GM19351 (cell line): ENCODE measurements around the gene KLHL8.

Experiments used
- ATAC-seq: cut with Tn5 transposase; IDR thresholded peaks from one replicate; pipeline ENCODE4 v1.9.1; 2021; ENCODE audit warnings: mild to moderate bottlenecking, moderate library complexity; ENCODE audit not compliant: unreplicated experiment

The KLHL8 gene

GRCh38 chr4:87126056-87126455 lies 94.4 kb downstream of the KLHL8 start:
- no peak for ATAC-seq

DNA sequence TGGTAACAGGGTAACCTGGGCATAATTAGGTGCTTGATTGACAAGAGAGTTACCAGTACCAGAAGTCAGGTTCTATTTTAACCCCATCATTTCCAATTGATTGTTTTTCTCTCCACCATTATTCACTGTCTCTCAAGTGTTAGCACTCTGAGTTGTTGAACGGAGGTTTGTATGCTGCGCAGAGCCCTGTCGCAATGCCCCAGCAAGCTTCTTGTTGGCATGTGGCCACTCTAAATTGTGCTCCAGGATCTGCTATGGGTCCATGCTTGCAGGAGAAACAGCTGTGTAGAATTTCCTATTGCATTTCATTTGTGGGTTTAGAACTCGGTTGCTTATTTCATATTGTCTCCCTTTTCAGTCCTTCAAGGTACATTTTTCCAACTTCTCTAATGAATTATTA lies 98.2 kb downstream of the KLHL8 start:
- no peak for ATAC-seq

DNA sequence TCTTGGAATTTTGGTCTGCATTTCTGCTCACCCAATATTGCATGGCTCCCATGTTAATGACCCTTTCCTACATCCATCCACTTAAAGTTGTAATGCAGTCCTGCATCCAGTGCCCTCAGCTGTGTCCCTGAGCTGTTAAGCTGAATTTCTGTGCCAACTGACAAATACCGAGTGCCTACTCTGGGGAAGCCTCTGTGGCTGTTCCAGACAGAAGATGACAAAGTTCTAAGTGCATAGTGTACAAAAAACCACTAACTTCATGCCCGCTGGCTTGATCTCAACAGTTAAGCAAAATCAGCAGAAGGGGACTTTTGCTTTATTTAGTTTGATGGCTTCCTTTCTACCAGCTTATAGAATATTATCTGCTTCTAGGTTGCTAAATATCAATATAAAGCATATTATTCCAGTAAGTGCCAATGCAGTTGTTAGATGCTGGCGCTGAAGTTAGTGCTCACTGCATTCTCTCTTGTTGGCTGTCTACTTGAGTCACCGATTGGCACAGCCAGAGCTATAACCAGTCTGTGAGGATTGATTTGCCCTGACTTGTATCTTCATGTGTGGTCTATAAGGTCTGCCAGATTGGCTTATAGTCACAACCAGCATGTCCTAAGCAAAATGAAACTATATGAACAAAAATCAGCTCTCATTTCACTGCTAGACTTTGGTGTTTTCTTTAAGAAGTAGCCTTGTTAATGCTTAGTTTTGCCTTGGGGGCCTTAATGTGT lies 98.9 kb downstream of the KLHL8 start:
- no peak for ATAC-seq

- no peak for ATAC-seq
These were observed 99.8 kb downstream of the KLHL8 start for GRCh38 chr4:87120411-87121162.

GRCh38 chr4:87120010-87120409 lies 100.4 kb downstream of the KLHL8 start:
- no peak for ATAC-seq

DNA sequence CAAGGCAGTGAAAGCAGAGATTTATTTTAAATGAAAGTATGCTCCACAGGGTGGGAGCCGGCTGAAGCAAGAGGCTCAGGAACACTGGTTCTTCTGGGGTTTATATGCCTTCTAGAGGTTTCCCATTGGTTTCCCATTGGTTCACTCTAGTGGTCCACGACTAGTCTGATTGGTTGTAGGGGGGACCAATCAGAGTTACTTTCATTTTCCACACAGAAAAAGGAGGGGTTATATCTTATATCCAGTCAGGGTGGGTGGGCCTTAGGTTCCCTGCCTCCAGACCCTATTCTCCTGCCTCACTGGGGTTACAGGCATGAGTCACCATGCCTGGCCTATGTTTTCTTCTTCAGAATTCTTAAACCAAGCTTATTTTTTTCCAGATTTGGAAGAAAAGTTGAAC lies 101.6 kb downstream of the KLHL8 start:
- ATAC-seq, result no peak

DNA sequence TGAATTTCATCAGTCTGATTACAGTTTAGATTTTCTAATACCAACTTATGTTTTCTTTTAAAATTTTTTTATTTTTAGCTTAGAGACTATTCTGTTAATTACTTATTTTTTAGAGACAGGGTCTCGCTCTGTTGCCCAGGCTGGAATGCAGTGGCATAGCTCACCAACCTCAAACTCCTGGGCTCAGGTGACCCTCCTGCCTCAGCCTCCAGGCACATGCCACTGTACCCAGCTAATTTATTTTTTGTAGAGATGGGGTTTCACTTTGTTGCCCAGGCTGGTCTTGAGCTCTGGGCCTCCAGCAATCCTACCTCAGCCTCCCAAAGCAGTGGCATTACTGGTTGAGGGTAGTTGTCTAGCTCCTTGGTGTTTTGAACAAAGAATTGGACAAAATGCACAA lies 102.0 kb downstream of the KLHL8 start:
- no peak for ATAC-seq

DNA sequence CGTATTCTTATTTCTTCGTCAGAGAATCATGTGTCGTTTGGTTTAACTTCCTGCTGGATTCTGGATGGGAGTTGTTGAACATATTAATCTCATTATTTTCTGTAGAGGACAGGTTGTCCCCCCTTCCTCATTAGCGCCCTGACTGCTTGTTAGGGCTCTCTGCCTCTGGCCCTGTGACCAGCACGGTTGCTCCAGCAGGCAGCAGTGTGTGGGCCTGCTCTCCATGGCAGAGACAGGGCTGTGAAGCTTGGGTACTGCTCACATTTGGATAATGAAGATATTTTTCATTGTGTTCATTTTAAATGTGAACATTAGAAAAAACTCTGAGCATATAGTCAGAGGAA lies 102.7 kb downstream of the KLHL8 start:
- no peak for ATAC-seq

DNA sequence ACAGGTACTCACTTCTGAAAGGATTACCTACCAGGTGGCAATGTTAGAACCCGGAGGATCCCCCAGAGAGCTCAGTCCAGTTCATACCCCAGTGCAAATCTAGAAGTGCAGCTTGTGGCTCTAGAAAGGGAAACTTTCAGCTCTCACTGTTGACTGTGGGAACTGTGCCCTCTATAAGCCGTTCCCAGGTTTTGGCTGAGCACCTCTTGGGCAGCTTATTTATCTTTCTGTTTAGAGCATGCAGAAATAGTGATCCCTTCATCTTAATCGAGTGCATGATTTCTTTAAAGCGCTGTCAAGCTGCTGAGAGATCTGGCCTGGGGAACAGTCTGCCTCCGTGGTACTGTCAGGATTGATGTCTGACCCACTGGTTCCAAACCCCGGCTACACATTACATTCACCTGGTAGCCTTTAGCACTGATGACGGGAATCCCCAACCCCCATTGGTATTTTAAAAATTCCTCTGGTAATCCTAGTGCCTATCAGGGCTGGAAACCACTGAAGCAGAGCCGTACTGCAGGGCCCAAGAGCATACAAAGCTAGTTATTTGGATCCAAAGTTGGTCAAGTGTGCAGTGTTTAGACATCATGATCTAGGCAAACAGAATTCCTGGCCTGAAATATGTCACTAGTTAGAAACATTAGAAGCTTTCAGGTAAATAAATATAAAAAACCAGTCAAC lies 103.2 kb downstream of the KLHL8 start:
- ATAC-seq, result no peak

- no peak for ATAC-seq
These were observed 104.2 kb downstream of the KLHL8 start for GRCh38 chr4:87116231-87116630.

DNA sequence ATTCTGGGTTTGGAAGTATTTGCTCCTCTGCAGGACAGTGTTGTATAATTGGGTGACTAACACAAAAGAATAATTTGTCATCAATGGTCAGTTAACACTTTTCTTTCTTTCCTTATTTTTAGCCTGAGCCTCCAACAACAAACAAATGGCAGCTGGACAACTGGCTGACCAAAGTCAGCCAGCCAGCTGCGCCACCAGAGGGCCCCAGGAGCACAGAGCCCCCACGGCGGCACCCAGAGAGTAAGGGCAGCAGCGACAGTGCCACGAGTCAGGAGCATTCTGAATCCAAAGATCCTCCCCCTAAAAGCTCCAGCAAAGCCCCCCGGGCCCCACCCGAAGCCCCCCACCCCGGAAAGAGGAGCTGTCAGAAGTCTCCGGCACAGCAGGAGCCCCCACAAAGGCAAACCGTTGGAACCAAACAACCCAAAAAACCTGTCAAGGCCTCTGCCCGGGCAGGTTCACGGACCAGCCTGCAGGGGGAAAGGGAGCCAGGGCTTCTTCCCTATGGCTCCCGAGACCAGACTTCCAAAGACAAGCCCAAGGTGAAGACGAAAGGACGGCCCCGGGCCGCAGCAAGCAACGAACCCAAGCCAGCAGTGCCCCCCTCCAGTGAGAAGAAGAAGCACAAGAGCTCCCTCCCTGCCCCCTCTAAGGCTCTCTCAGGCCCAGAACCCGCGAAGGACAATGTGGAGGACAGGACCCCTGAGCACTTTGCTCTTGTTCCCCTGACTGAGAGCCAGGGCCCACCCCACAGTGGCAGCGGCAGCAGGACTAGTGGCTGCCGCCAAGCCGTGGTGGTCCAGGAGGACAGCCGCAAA lies 106.0 kb downstream of the KLHL8 start:
- ATAC-seq, result no peak

GRCh38 chr4:87112063-87112462 lies 108.4 kb downstream of the KLHL8 start:
- ATAC-seq, result no peak
